ENCODE data around the gene VCL. TPM values are rescaled to one million over a fixed set of nuclear protein-coding genes. Genes with fewer than 3 reads are reported as not detected.
"Not testable (repeated sequence)": the region's sequence is repeated elsewhere in the genome, so short reads cannot be mapped to it uniquely, and the experiment has no call there.

VCL gene
- total RNA-seq, 2 donors from 2014 or later = 173 to 216 TPM

- Histone ChIP-seq H3K36me3 (peaks cover 17% of the 10 kb centered on the region), H3K27me3 (no peaks in the 10 kb centered on the region), H3K4me1 (peaks cover 0 to 52% of the 10 kb centered on the region in 2 donors), H3K27ac (peak overlapping the region; percentile 62 to 85), H3K4me3 (no peak overlapping the region), H3K9me3 (peaks cover 0 to 9% of the 10 kb centered on the region in 2 donors)
- DNase-seq (ENCODE audit: low spot score) = no peak
- TF ChIP-seq CTCF (IDR thresholded peaks at IDR 0.05) = peak in 1 of 2 donors; percentile 37
Observed at GRCh38 chr10:74058658-74059057, 60.7 kb downstream of the VCL start.

- peaks cover 40% of the 10 kb centered on the region for H3K36me3 ChIP-seq
- no peak for DNase-seq (ENCODE audit: low spot score)
- no peak overlapping the region for H3K27ac ChIP-seq
- no peak for TF ChIP-seq CTCF (IDR thresholded peaks at IDR 0.05)
- peaks cover 0 to 11% of the 10 kb centered on the region in 2 donors for H3K9me3 ChIP-seq
- no peaks in the 10 kb centered on the region for H3K27me3 ChIP-seq
- H3K4me1 ChIP-seq = peaks cover 0 to 33% of the 10 kb centered on the region in 2 donors
- H3K4me3 ChIP-seq = no peak overlapping the region
Observed at GRCh38 chr10:74061104-74061503, 63.2 kb downstream of the VCL start.

GRCh38 chr10:74061978-74062377 lies 64.1 kb downstream of the VCL start:
- H3K4me3 ChIP-seq; H3K27me3 ChIP-seq; DNase-seq (ENCODE audit: low spot score); H3K27ac ChIP-seq: not testable (repeated sequence)
- H3K9me3 ChIP-seq = peaks cover 0 to 11% of the 10 kb centered on the region in 2 donors
- peaks cover 48% of the 10 kb centered on the region for H3K36me3 ChIP-seq
- peaks cover 0 to 24% of the 10 kb centered on the region in 2 donors for H3K4me1 ChIP-seq

GRCh38 chr10:74063256-74063655 lies 65.3 kb downstream of the VCL start:
- H3K9me3 ChIP-seq = peaks cover 0 to 11% of the 10 kb centered on the region in 2 donors
- peaks cover 0 to 19% of the 10 kb centered on the region in 2 donors for H3K4me1 ChIP-seq
- TF ChIP-seq CTCF (IDR thresholded peaks at IDR 0.05) = no peak
- no peaks in the 10 kb centered on the region for H3K27me3 ChIP-seq
- H3K36me3 ChIP-seq = peaks cover 48% of the 10 kb centered on the region
- no peak overlapping the region for H3K27ac ChIP-seq
- no peak overlapping the region for H3K4me3 ChIP-seq
- no peak for DNase-seq (ENCODE audit: low spot score)

- Histone ChIP-seq H3K9me3 (peaks cover 0 to 11% of the 10 kb centered on the region in 2 donors), H3K27me3 (no peaks in the 10 kb centered on the region), H3K27ac (peak overlapping the region in 1 of 2 donors; percentile 26), H3K4me3 (no peak overlapping the region), H3K36me3 (peaks cover 53% of the 10 kb centered on the region), H3K4me1 (peaks cover 0 to 48% of the 10 kb centered on the region in 2 donors)
- DNase-seq (ENCODE audit: low spot score) = no peak
- TF ChIP-seq CTCF (IDR thresholded peaks at IDR 0.05) = no peak
Observed at GRCh38 chr10:74067373-74068352, 69.7 kb downstream of the VCL start.

- peak overlapping the region in 1 of 2 donors; percentile 5 for H3K27ac ChIP-seq
- peaks cover 0 to 48% of the 10 kb centered on the region in 2 donors for H3K4me1 ChIP-seq
- TF ChIP-seq CTCF (IDR thresholded peaks at IDR 0.05) = no peak
- no peaks in the 10 kb centered on the region for H3K9me3 ChIP-seq
- no peaks in the 10 kb centered on the region for H3K27me3 ChIP-seq
- no peak for DNase-seq (ENCODE audit: low spot score)
- peaks cover 54% of the 10 kb centered on the region for H3K36me3 ChIP-seq
- H3K4me3 ChIP-seq = no peak overlapping the region
Observed at GRCh38 chr10:74071157-74071556, 73.2 kb downstream of the VCL start.

Data from right atrium auricular region (tissue), 2 donors.